Mammary epithelial cell (primary cell): ENCODE results near the gene SCN4B.

Source experiments
- CTCF ChIP-seq, 2 donors: IDR thresholded peaks in 1 of 2; conservative IDR thresholded peaks in 1 of 2; 2 replicates each; pipeline ENCODE4 v1.5.1; 2011 to 2012; ENCODE audit warnings: inconsistent platforms in 2 of 2, low read length in 2 of 2, mild to moderate bottlenecking in 2 of 2, control low read depth in 1 of 2, low read depth in 1 of 2; ENCODE audit not compliant: insufficient read depth in 1 of 2; ENCODE audit errors: extremely low read depth in 1 of 2
- EZH2 ChIP-seq: IDR thresholded peaks from 2 replicates; pipeline ENCODE4 v1.6.1; 2012; ENCODE audit warnings: low read length, inconsistent platforms, borderline replicate concordance

GRCh38 chr11:118153516-118153915 is 893 bp upstream of the SCN4B start:
- TF ChIP-seq CTCF (conservative IDR thresholded peaks at IDR 0.05 in 1 of 2, IDR thresholded peaks at IDR 0.05 in 1 of 2; ENCODE audit: extremely low read depth in 1 of 2, insufficient read depth in 1 of 2, low read depth in 1 of 2, low read length in 2 of 2) (no peak), EZH2 (no peak)
